HG03108 (cell line): ENCODE measurements around the gene LRFN2.

Source experiments
- ATAC-seq: cut with Tn5 transposase; IDR thresholded peaks from one replicate; pipeline ENCODE4 v1.9.1; 2021; ENCODE audit warnings: moderate library complexity; ENCODE audit not compliant: unreplicated experiment

The LRFN2 gene

GRCh38 chr6:40386200-40386599, 201.0 kb downstream of the LRFN2 start:
- no peak for ATAC-seq

- no peak for ATAC-seq
Measured at GRCh38 chr6:40383348-40384115, 203.6 kb downstream of the LRFN2 start.

- ATAC-seq, result no peak
Measured at GRCh38 chr6:40380271-40380670, 206.9 kb downstream of the LRFN2 start.

- no peak for ATAC-seq
Measured at GRCh38 chr6:40379811-40380210, 207.4 kb downstream of the LRFN2 start.

- ATAC-seq, result no peak
Measured at GRCh38 chr6:40378725-40379074, 208.5 kb downstream of the LRFN2 start.

GRCh38 chr6:40378071-40378724, 209.0 kb downstream of the LRFN2 start:
- no peak for ATAC-seq

- no peak for ATAC-seq
Measured at GRCh38 chr6:40377173-40377806, 209.9 kb downstream of the LRFN2 start.

- no peak for ATAC-seq
Measured at GRCh38 chr6:40376113-40376650, 211.0 kb downstream of the LRFN2 start.

- no peak for ATAC-seq
Measured at GRCh38 chr6:40373267-40373666, 213.9 kb downstream of the LRFN2 start.

- ATAC-seq, result no peak
Measured at GRCh38 chr6:40371621-40372020, 215.5 kb downstream of the LRFN2 start.

- ATAC-seq, result no peak
Measured at GRCh38 chr6:40371095-40371494, 216.1 kb downstream of the LRFN2 start.

GRCh38 chr6:40369891-40370290, 217.3 kb downstream of the LRFN2 start:
- ATAC-seq, result no peak

GRCh38 chr6:40369042-40369441, 218.1 kb downstream of the LRFN2 start:
- ATAC-seq, result no peak

- no peak for ATAC-seq
Measured at GRCh38 chr6:40362859-40363258, 224.3 kb downstream of the LRFN2 start.

- ATAC-seq, result no peak
Measured at GRCh38 chr6:40359808-40360207, 227.4 kb downstream of the LRFN2 start.

GRCh38 chr6:40358473-40359460, 228.4 kb downstream of the LRFN2 start:
- ATAC-seq, result no peak

- ATAC-seq, result no peak
Measured at GRCh38 chr6:40356242-40356910, 230.8 kb downstream of the LRFN2 start.

GRCh38 chr6:40355532-40355931, 231.6 kb downstream of the LRFN2 start:
- no peak for ATAC-seq

- no peak for ATAC-seq
Measured at GRCh38 chr6:40355066-40355465, 232.1 kb downstream of the LRFN2 start.

- no peak for ATAC-seq
Measured at GRCh38 chr6:40353967-40354452, 233.2 kb downstream of the LRFN2 start.
